ENCODE results near the gene TMEM31. TPM values are rescaled to one million over a fixed set of nuclear protein-coding genes. Genes with fewer than 3 reads are reported as not detected.
A peak's percentile ranks its signal among the peaks of the same experiment; 100 is the strongest.

TMEM31 gene
- total and polyA plus RNA-seq, 2 of the 4 experiments (the other 2 are of a cell fraction) = 0.17 TPM; not detected in 1

GRCh38 chrX:103686199-103687072, 24.3 kb upstream of the TMEM31 start, which contains the start of gene MORF4L2:
TSS of gene MORF4L2 (minus strand) at chrX:103686699. CDS start at chrX:103677027, 9,672 bp downstream.
- no peaks in the 10 kb centered on the region for H3K27me3 ChIP-seq (ENCODE audit: control insufficient read depth, insufficient read depth, low read length)
- peak within 1 kb of the TSS; percentile 97 for H4K5ac ChIP-seq (ENCODE audit: low read depth, low read length)
- H3K4me3 ChIP-seq (ENCODE audit: insufficient read depth, low read depth, low read length) = peak within 1 kb of the TSS; percentile 89
- in situ Hi-C loops (cut with MboI; ENCODE audit: low sequenced_read_pairs) (loop anchor here (25.0 kb wide), 1 partner anchor 451 kb away; no protein-coding TSS in a partner anchor), dilution Hi-C loops (cut with HindIII; ENCODE audit: low sequenced_read_pairs, unreplicated experiment) (no loop called here), intact Hi-C loops (cut with micrococcal nuclease) (loop anchor here (1.0 to 5.0 kb wide), 6 partner anchors 56 to 451 kb away; partner anchors contain the start of genes TCEAL4 and ZCCHC18)
- H3K4ac ChIP-seq (ENCODE audit: low read depth, low read length) = peak within 1 kb of the TSS; percentile 98
- peak within 1 kb of the TSS; percentile 93 for H2BK120ac ChIP-seq (ENCODE audit: low read depth, low read length)
- no peak within 1 kb of the TSS for H2BK20ac ChIP-seq (ENCODE audit: low read depth, low read length)
- H3K4me2 ChIP-seq (ENCODE audit: low read depth, low read length) = peak within 1 kb of the TSS; percentile 77
- no peaks in the 10 kb centered on the region for H3K4me1 ChIP-seq (ENCODE audit: control insufficient read depth, insufficient read depth, low read length)
- 26% methylated on average over 12 of the region's 37 CpGs; no CpG with 5 or more reads in 1 of the 2 experiments for WGBS, 2 experiments (ENCODE audit: extremely low coverage in 2 of 2, insufficient read length in 1 of 2)
- H3K18ac ChIP-seq (ENCODE audit: low read depth, low read length) = peak within 1 kb of the TSS; percentile 95
- H4K91ac ChIP-seq (ENCODE audit: insufficient read depth, low read depth, low read length) = peak within 1 kb of the TSS; percentile 98
- peak within 1 kb of the TSS; percentile 90 for H2AFZ ChIP-seq (replicated peaks; ENCODE audit: low read length, poor library complexity)
- peaks cover 20% of the 10 kb centered on the region; the same call in 1 of the 2 replicates for H4K20me1 ChIP-seq (ENCODE audit: insufficient read depth, low read length)
- BruUV-seq (replicated peaks) = TSS peak; percentile 67
- peak; percentile 99 for DNase-seq
- H3K23ac ChIP-seq (ENCODE audit: low read depth, low read length) = peak within 1 kb of the TSS; percentile 99
- H2AK9ac ChIP-seq (replicated peaks; ENCODE audit: low read depth, low read length, poor library complexity) = peak within 1 kb of the TSS; percentile 95
- H4K8ac ChIP-seq (ENCODE audit: low read depth in 2 of 2, low read length in 2 of 2) = peak within 1 kb of the TSS; percentile 96 to 98
- peaks cover 5% of the 10 kb centered on the region for H3K36me3 ChIP-seq (ENCODE audit: control insufficient read depth, insufficient read depth, low read length)
- ChIA-PET POLR2A (ENCODE audit: unreplicated experiment) (interaction anchor here (0.7 kb wide), 9 partner anchors 26 to 480 kb away, joined by 3 to 13 read pairs (median 6); no protein-coding TSS in a partner anchor), CTCF (interaction anchor here (0.6 kb wide), 2 partner anchors 87 to 137 kb away, joined by 3 read pairs; no protein-coding TSS in a partner anchor)
- H2BK15ac ChIP-seq (ENCODE audit: low read depth, low read length) = peak within 1 kb of the TSS; percentile 92; the same call in 1 of the 3 replicates
- H2AK5ac ChIP-seq (ENCODE audit: low read depth, low read length) = peak within 1 kb of the TSS; percentile 98
- H3K56ac ChIP-seq (ENCODE audit: extremely low read depth, insufficient read depth, low read length) = peak within 1 kb of the TSS; percentile 99
- TF ChIP-seq RAD21 (IDR thresholded peaks at IDR 0.05; ENCODE audit: low read length) (no peak), RFX5 (IDR thresholded peaks at IDR 0.05; ENCODE audit: low read depth, low read length) (0 out of 2 replicates have a peak, but pooled peaks have one; percentile 18), FOS (IDR thresholded peaks at IDR 0.05; ENCODE audit: low read depth, low read length) (peak; percentile 37; the same call in 1 of the 2 replicates), POLR2A (IDR thresholded peaks at IDR 0.05; ENCODE audit: low read depth, low read length) (peak; percentile 98), MAFK (IDR thresholded peaks at IDR 0.05; ENCODE audit: low read depth, low read length) (no peak), MAZ (IDR thresholded peaks at IDR 0.05; ENCODE audit: borderline replicate concordance, low read depth, low read length) (no peak), RCOR1 (IDR thresholded peaks at IDR 0.05; ENCODE audit: insufficient replicate concordance, low read length) (no peak), CHD1 (IDR thresholded peaks at IDR 0.05; ENCODE audit: low read depth, low read length) (peak; percentile 74; the same call in 1 of the 2 replicates), USF2 (IDR thresholded peaks at IDR 0.05; ENCODE audit: low read depth, low read length) (peak; percentile 88), BHLHE40 (IDR thresholded peaks at IDR 0.05; ENCODE audit: low read depth, low read length) (peak; percentile 66), NFE2L2 (IDR thresholded peaks at IDR 0.05; ENCODE audit: low read depth, low read length) (no peak)
- H3K14ac ChIP-seq (replicated peaks; ENCODE audit: low read depth, low read length) = peak within 1 kb of the TSS; percentile 100
- H3K9me3 ChIP-seq (ENCODE audit: control insufficient read depth, insufficient read depth, low read length) = no peaks in the 10 kb centered on the region
- H3K9me1 ChIP-seq (ENCODE audit: insufficient read depth, low read length) = no peaks in the 10 kb centered on the region
- peak; percentile 86 for ATAC-seq (ENCODE audit: low read depth)
- peak within 1 kb of the TSS; percentile 100 for H3K27ac ChIP-seq (ENCODE audit: insufficient read depth, low read length)
- H3K79me1 ChIP-seq (ENCODE audit: low read depth in 1 of 2, low read length in 2 of 2) = no peaks in the 10 kb centered on the region
- peak within 1 kb of the TSS; percentile 95 for H2BK5ac ChIP-seq (ENCODE audit: low read depth, low read length, poor library complexity, severe bottlenecking)
- peak within 1 kb of the TSS; percentile 100 for H3K9ac ChIP-seq (ENCODE audit: low read depth, low read length)

Measured in IMR-90 (cell line).